GM18511 (cell line): ENCODE measurements around the gene CFAP91.

Experiments used
- ATAC-seq: cut with Tn5 transposase; IDR thresholded peaks from one replicate; pipeline ENCODE4 v1.9.1; 2021; ENCODE audit warnings: mild to moderate bottlenecking, moderate library complexity; ENCODE audit not compliant: unreplicated experiment

Gene CFAP91

DNA sequence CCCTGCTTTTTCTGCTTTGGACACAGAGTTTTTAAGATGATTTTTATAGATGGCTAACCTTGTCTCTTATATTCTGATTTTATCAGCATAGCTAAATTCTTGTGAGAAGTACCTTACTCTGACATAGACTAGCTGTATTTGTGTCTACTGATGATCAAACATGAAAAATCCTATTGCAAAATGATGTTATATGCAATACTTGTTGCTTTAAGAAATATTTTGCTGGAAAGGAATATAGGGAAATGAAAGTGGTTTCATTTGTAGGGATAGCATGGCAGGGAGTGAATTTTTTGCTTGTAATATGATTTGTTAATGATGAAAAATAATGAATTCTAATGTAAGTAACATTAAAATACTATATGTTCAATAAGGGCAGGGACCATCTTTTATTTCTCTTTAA is 35.9 kb downstream of the CFAP91 start:
- no peak for ATAC-seq

DNA sequence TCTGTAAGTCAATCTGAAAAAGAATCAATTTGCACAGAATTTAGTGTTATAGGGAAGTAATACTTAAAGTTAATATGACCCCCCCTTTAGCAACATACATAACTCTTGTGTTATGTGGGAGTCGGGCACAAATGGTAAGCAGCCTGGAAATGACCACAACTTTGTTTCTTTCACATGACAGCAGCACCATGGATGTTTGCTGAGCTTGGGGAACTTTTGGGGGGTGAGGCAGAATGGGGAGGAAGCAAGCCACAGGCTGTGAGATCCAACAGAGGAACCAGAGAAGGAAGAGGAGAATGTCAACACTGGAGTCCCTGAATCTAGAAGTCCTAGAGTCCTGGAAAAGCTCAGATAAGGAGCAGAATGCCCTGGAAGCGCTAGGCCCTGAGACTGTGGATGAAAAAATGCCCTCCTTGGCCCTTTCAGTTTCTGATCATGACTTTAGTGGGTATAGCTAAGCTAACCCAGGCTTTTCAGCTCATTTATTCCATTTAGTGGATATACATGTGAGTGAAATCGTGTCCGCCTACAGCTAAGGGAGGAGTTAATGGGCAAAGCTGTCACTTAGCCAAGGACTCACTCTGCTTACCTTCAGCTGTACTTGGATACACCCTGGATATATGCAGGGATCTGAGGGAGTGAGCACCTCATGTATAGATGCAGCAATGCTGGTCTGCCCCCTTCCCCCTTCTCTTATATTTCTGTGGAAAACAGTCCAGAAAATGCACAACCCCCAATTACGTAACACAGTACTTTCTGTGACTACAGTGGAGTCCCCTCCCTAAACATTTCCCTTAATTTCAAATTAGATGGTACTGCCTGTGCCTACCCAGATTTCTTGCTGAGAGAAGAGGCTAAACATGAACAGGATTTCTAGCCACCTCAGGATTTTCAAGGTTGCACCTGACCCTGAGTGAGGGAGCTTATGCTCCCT is 39.1 kb downstream of the CFAP91 start:
- no peak for ATAC-seq

DNA sequence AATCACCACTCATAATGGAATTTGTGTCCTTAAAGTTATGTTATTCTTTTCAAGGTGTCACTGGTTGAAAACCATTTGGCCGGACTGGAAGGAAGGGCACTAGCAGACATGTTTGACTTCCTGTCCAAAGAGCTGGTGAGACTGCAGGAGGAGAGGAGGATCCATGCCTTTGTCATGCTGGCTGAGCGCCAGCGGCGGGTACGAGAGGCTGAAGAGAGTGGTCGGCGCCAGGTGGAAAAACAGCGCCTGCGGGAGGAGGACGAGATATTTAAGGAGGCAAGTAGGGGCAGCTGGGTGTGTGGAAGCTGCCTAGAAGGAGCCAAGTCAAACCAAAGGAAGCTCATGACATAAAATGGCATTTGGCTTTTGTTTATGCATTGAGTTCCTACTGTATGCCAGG is 41.1 kb downstream of the CFAP91 start:
- ATAC-seq, result no peak

DNA sequence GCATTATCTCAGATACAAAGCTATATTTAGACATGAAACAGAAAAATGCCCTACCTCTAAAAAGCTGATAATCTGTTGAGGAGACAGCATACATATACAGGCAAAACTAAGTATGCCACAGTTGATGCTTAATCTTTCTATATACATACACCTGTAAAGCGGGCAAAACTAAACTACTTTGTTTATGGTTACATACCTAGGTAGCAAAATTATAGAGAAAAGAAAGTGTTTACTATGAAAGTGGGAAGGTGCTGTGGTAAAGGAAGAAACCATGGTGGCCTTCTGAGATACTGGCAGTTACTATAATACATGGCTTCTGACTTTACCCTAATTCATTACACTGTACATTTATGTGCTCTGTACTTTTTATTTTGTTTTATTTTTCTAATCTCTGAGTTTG is 43.1 kb downstream of the CFAP91 start:
- no peak for ATAC-seq

DNA sequence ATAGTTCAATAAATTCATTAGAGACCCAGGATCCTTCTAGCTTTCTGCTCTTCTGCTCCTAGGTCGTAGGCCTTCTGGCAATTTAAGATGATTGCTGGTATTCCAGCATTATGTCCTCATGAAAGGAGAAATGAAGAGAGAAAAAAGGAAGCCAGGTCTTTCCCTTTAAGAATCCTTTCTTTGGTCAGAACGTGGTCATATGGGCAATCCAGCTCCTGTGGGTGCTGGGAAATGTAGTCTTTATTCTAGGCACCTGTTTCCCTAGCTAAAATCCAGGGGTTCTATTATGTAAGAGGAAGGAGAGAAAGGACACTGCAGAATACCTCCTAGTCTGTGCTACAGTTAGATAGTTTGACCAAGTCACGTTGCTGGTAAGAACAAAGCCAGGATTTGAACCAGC is 43.6 kb downstream of the CFAP91 start:
- ATAC-seq, result no peak

DNA sequence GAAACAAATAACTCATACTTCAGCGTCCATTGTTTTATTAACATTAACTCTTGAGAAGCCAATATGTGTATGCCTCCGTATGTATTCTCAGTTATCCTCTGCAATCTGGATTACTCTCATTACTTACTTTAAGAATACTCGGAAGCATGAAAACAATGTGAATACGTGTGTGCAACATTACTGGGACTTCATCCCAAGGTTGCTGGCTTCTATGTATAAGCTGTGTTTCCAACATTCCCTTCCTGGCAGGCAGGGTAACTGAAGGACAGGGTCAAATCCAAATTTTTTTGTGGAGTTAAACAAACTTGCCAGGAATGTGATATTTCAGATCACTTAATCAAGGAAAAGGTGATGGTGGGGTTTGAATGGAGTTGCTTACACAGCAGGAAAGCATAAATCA is 44.5 kb downstream of the CFAP91 start:
- no peak for ATAC-seq

DNA sequence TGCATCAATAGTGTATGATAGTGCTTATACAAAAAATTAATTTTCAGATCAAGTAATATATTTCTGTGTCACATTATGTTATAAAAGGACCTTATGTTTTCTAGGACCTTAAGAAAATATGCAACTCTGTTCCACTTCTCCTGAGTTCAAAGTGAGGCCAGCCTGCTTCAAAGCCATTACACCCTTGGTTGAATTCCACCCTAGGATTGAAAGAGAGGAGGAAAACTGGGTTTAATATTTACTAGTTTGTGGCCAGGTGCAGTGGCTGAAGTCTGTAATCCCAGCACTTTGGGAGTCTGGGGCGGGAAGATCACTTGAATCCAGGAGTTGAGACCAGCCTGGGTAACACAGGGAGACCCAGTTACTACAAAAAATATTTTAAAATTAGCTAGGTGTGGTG is 46.2 kb downstream of the CFAP91 start:
- ATAC-seq, result no peak

DNA sequence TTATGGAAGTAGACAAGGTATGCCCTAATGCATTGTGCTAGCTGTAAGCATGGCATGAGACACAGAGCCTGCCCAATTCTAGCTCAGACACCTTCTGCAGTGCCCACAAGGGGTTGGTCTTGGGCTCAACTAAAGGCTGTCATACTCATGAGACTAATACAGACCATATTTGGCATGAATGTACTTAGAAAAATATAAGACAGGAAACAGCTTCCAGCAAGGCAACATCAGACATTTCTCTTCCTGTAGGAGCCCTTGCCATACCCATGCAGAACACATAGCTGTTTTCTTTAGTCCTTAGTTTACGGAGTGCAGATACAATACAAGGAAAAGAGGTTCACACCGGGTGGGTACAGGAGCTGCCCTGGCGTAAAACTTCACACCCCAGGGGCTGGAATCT is 48.6 kb downstream of the CFAP91 start:
- ATAC-seq, result no peak
